ENCODE results near the gene B9D1. TPM values are rescaled to one million over a fixed set of nuclear protein-coding genes. Genes with fewer than 3 reads are reported as not detected.
A peak's percentile ranks its signal among the peaks of the same experiment; 100 is the strongest.

The B9D1 gene
- total and polyA plus RNA-seq, 9 of the 15 experiments (the other 6 are each of a cell fraction or from before 2014, with no cell fraction given) = 8.9 to 28.0 (median 17.9) TPM

GRCh38 chr17:19377602-19378415 is 15.3 kb upstream of the B9D1 start (continued):
- TF ChIP-seq RBM17 (IDR thresholded peaks at IDR 0.05; ENCODE audit: borderline replicate concordance, low read depth, low read length) (no peak), NRF1 (conservative IDR thresholded peaks at IDR 0.05 in 1 of 2, IDR thresholded peaks at IDR 0.05 in 1 of 2) (peak; percentile 98 to 99), PHF8 (IDR thresholded peaks at IDR 0.05; ENCODE audit: borderline replicate concordance, low read length) (peak; percentile 70; the same call in 1 of the 2 replicates), KLF1 (tag; IDR thresholded peaks at IDR 0.05) (peak; percentile 95), EP400 (IDR thresholded peaks at IDR 0.05) (peak; percentile 83), KAT2B (IDR thresholded peaks at IDR 0.05; ENCODE audit: low read depth, low read length) (peak; percentile 11), YY1 (IDR thresholded peaks at IDR 0.05; ENCODE audit: borderline replicate concordance in 1 of 3, control insufficient read depth in 1 of 3, extremely low read depth in 1 of 3, insufficient read depth in 3 of 3, insufficient read length in 1 of 3, insufficient replicate concordance in 2 of 3, low read depth in 1 of 3, low read length in 2 of 3) (peak; percentile 8 to 92 (median 84)), ZBTB40 (IDR thresholded peaks at IDR 0.05) (peak; percentile 95), ZBTB40 (CRISPR knock-in tag; IDR thresholded peaks at IDR 0.05) (no peak), BHLHE40 (IDR thresholded peaks at IDR 0.05; ENCODE audit: low read length) (peak; percentile 87)

All from K562 (cell line).